Activated T-cell treated with anti-CD3 and anti-CD28 coated beads for 48 hours (primary cell): Measurements from ENCODE around the gene YES1.
"Not testable (repeated sequence)": the region's sequence is repeated elsewhere in the genome, so short reads cannot be mapped to it uniquely, and the experiment has no call there.

Experiments
- DNase-seq: peaks from one replicate; pipeline ENCODE4 v3.0.0-alpha.2; 2020; ENCODE audit warnings: low read depth

The YES1 gene

GRCh38 chr18:820591-821165 is 8.6 kb upstream of the YES1 start:
- no peak for DNase-seq

GRCh38 chr18:816869-817268 is 4.8 kb upstream of the YES1 start:
- DNase-seq: no peak

- no peak for DNase-seq
Measured at GRCh38 chr18:816088-816653, 4.1 kb upstream of the YES1 start.

GRCh38 chr18:815353-815752 is 3.3 kb upstream of the YES1 start:
- DNase-seq: no peak

GRCh38 chr18:814300-815084 is 2.5 kb upstream of the YES1 start:
- no peak for DNase-seq

- no peak for DNase-seq
Measured at GRCh38 chr18:813172-814071, 1.4 kb upstream of the YES1 start.

GRCh38 chr18:812376-813171 is 532 bp upstream of the YES1 start:
- DNase-seq: peak; percentile 78

- peak; percentile 6 for DNase-seq
Measured at GRCh38 chr18:811182-811891, 705 bp downstream of the YES1 start.

- DNase-seq: no peak
Measured at GRCh38 chr18:809985-810642, 1.9 kb downstream of the YES1 start.

- DNase-seq: not testable (repeated sequence)
Measured at GRCh38 chr18:809228-809627, 2.8 kb downstream of the YES1 start.

GRCh38 chr18:808502-808901 is 3.5 kb downstream of the YES1 start:
- no peak for DNase-seq

GRCh38 chr18:808086-808485 is 4.0 kb downstream of the YES1 start:
- DNase-seq: no peak

- no peak for DNase-seq
Measured at GRCh38 chr18:805755-806110, 6.3 kb downstream of the YES1 start.

- no peak for DNase-seq
Measured at GRCh38 chr18:805008-805754, 6.9 kb downstream of the YES1 start.

GRCh38 chr18:801137-801536 is 10.9 kb downstream of the YES1 start:
- no peak for DNase-seq

GRCh38 chr18:799943-800342 is 12.1 kb downstream of the YES1 start:
- DNase-seq: no peak

- DNase-seq: not testable (repeated sequence)
Measured at GRCh38 chr18:795383-795782, 16.7 kb downstream of the YES1 start.

GRCh38 chr18:789397-789796 is 22.6 kb downstream of the YES1 start:
- DNase-seq: no peak

GRCh38 chr18:785242-785641 is 26.8 kb downstream of the YES1 start:
- DNase-seq: no peak
